H9 (cell line): Measurements from ENCODE around the gene STPG3. TPM values are rescaled to one million over a fixed set of nuclear protein-coding genes. Genes with fewer than 3 reads are reported as not detected.
A peak's percentile ranks its signal among the peaks of the same experiment; 100 is the strongest.

Experiments
- DNase-seq: peaks from one replicate; pipeline ENCODE4 v3.0.0-alpha.2; 2017
- H2AFZ ChIP-seq: one replicate; pipeline ENCODE4 v1.6.1; 2013; ENCODE audit warnings: mild to moderate bottlenecking, low read length, control low read depth, moderate library complexity
- H2AK5ac ChIP-seq: 2 replicates; pipeline ENCODE4 v1.6.1; 2013; ENCODE audit warnings: low read length, control low read depth, mixed read lengths; ENCODE audit not compliant: insufficient read length
- H2BK120ac ChIP-seq: one replicate; pipeline ENCODE4 v1.6.1; 2013; ENCODE audit warnings: low read depth, mild to moderate bottlenecking, low read length, control low read depth, inconsistent platforms; ENCODE audit not compliant: poor library complexity, severe bottlenecking
- H2BK12ac ChIP-seq: 2 replicates; pipeline ENCODE4 v1.6.1; 2013; ENCODE audit warnings: low read length, control low read depth, mixed read lengths, low read depth; ENCODE audit not compliant: insufficient read length
- H2BK15ac ChIP-seq: 2 replicates; pipeline ENCODE4 v1.6.1; 2013; ENCODE audit warnings: low read depth, low read length, control low read depth
- H2BK20ac ChIP-seq: one replicate; pipeline ENCODE4 v1.6.1; 2013; ENCODE audit warnings: low read depth, mild to moderate bottlenecking, low read length, control low read depth, inconsistent platforms; ENCODE audit not compliant: poor library complexity, severe bottlenecking
- H2BK5ac ChIP-seq: 2 replicates; pipeline ENCODE4 v1.6.1; 2013; ENCODE audit warnings: low read length, control low read depth, mixed read lengths; ENCODE audit not compliant: insufficient read length
- H3K14ac ChIP-seq: 2 replicates; pipeline ENCODE4 v1.6.1; 2013; ENCODE audit warnings: low read length, control low read depth; ENCODE audit not compliant: insufficient read depth
- H3K18ac ChIP-seq: 2 replicates; pipeline ENCODE4 v1.6.1; 2013; ENCODE audit warnings: low read depth, mild to moderate bottlenecking, mixed read lengths, low read length, control low read depth; ENCODE audit not compliant: insufficient read length
- H3K23ac ChIP-seq: 2 replicates; pipeline ENCODE4 v1.6.1; 2013; ENCODE audit warnings: low read length, control low read depth, mixed read lengths, low read depth; ENCODE audit not compliant: insufficient read length
- H3K23me2 ChIP-seq: 2 replicates; pipeline ENCODE4 v1.6.1; 2013; ENCODE audit warnings: low read depth, mild to moderate bottlenecking, mixed read lengths, low read length, control low read depth; ENCODE audit not compliant: insufficient read length, poor library complexity, severe bottlenecking
- H3K27ac ChIP-seq: 2 replicates; pipeline ENCODE4 v1.5.1; 2013; ENCODE audit warnings: low read length, control low read depth, mixed read lengths, low read depth; ENCODE audit not compliant: insufficient read length
- H3K27me3 ChIP-seq: 2 replicates; pipeline ENCODE4 v1.6.1; 2013; ENCODE audit warnings: low read length, control low read depth, inconsistent platforms; ENCODE audit not compliant: insufficient read depth
- H3K4ac ChIP-seq: 2 replicates; pipeline ENCODE4 v1.6.1; 2013; ENCODE audit warnings: low read depth, mild to moderate bottlenecking, control low read depth, inconsistent platforms, low read length, moderate library complexity
- H3K4me1 ChIP-seq: 2 replicates; pipeline ENCODE4 v1.6.1; 2013; ENCODE audit warnings: low read length, control low read depth, inconsistent platforms; ENCODE audit not compliant: insufficient read depth
- H3K4me2 ChIP-seq: 2 replicates; pipeline ENCODE4 v1.6.1; 2013; ENCODE audit warnings: low read length, control low read depth, mixed read lengths; ENCODE audit not compliant: insufficient read length, insufficient read depth
- H3K56ac ChIP-seq: 2 replicates; pipeline ENCODE4 v1.6.1; 2013; ENCODE audit warnings: low read depth, mild to moderate bottlenecking, mixed read lengths, low read length, control low read depth; ENCODE audit not compliant: insufficient read length
- H3K79me1 ChIP-seq: 2 replicates; pipeline ENCODE4 v1.6.1; 2013; ENCODE audit warnings: low read depth, mild to moderate bottlenecking, moderate library complexity, low read length, control low read depth, inconsistent platforms; ENCODE audit not compliant: insufficient read depth, poor library complexity, severe bottlenecking
- H3K79me2 ChIP-seq: 2 replicates; pipeline ENCODE4 v1.6.1; 2013; ENCODE audit warnings: low read length, control low read depth, inconsistent platforms; ENCODE audit not compliant: insufficient read depth
- H3K9ac ChIP-seq: 2 replicates; pipeline ENCODE4 v1.6.1; 2013; ENCODE audit warnings: low read length, control low read depth, mixed read lengths; ENCODE audit not compliant: insufficient read length; ENCODE audit errors: extremely low read depth
- H3K9me3 ChIP-seq: one replicate; pipeline ENCODE4 v1.6.1; 2013; ENCODE audit warnings: low read depth, low read length, inconsistent platforms; ENCODE audit not compliant: control insufficient read depth
- H3T11ph ChIP-seq: one replicate; pipeline ENCODE4 v1.6.1; 2013; ENCODE audit warnings: mild to moderate bottlenecking, low read length, control low read depth, inconsistent platforms
- H4K20me1 ChIP-seq: one replicate; pipeline ENCODE4 v1.6.1; 2013; ENCODE audit not compliant: control insufficient read depth, insufficient read length, insufficient read depth
- H4K5ac ChIP-seq: 2 replicates; pipeline ENCODE4 v1.6.1; 2013; ENCODE audit warnings: low read depth, mild to moderate bottlenecking, mixed read lengths, low read length, control low read depth; ENCODE audit not compliant: insufficient read length
- H4K8ac ChIP-seq: replicated peaks from 2 replicates; pipeline ENCODE4 v1.6.1; 2013; ENCODE audit warnings: low read length, control low read depth, mixed read lengths, low read depth; ENCODE audit not compliant: insufficient read length
- H4K91ac ChIP-seq: 2 replicates; pipeline ENCODE4 v1.6.1; 2013; ENCODE audit warnings: low read depth, mild to moderate bottlenecking, moderate library complexity, mixed read lengths, low read length, control low read depth; ENCODE audit not compliant: insufficient read length
- H3K27ac Mint-ChIP-seq, 3 experiments: 2 replicates in 2 of 3; 3 replicates in 1 of 3; pipeline ENCODE4 v1.8.0; 2020 to 2021; ENCODE audit warnings: mixed read lengths in 3 of 3, mild to moderate bottlenecking in 1 of 3, moderate library complexity in 1 of 3
- H3K27me3 Mint-ChIP-seq: 2 replicates; pipeline ENCODE4 v1.8.0; 2021; ENCODE audit warnings: low read depth, mild to moderate bottlenecking, moderate library complexity, mixed read lengths
- H3K36me3 Mint-ChIP-seq, 3 experiments: 2 replicates in 2 of 3; 3 replicates in 1 of 3; pipeline ENCODE4 v1.8.0; 2020 to 2021; ENCODE audit warnings: low read depth in 3 of 3, mixed read lengths in 3 of 3; ENCODE audit not compliant: insufficient read depth in 1 of 3
- H3K4me1 Mint-ChIP-seq, 2 experiments: 2 replicates each; pipeline ENCODE4 v1.8.0; 2020; ENCODE audit warnings: mixed read lengths in 2 of 2
- H3K4me3 Mint-ChIP-seq, 2 experiments: 2 replicates in 1 of 2; 3 replicates in 1 of 2; pipeline ENCODE4 v1.8.0; 2020 to 2021; ENCODE audit warnings: mild to moderate bottlenecking in 2 of 2, mixed read lengths in 2 of 2, moderate library complexity in 1 of 2
- H3K9me3 Mint-ChIP-seq, 2 experiments: 2 replicates in 1 of 2; 3 replicates in 1 of 2; pipeline ENCODE4 v1.8.0; 2020; ENCODE audit warnings: mild to moderate bottlenecking in 2 of 2, mixed read lengths in 2 of 2, moderate library complexity in 1 of 2
- CTCF ChIP-seq: fragments of 200-600 bp; sonication (generic); conservative IDR thresholded peaks from 3 replicates; pipeline ENCODE4 v1.8.0; 2021; ENCODE audit warnings: antibody characterized with exemption, mild to moderate bottlenecking
- WGBS: extraction: QIAGEN DNeasy Blood & Tissue Kit; methylation state at CpG from one replicate; pipeline ENCODE4 v1.1.7; 2013; ENCODE audit warnings: missing lambda C conversion rate, low lambda C conversion rate, mixed read lengths; ENCODE audit not compliant: insufficient read length; ENCODE audit errors: extremely low coverage; 5-methylcytosine and 5-hydroxymethylcytosine counted together
- total RNA-seq: library from RNA; stranded (reverse); gene quantifications from 2 replicates; pipeline ENCODE4 v1.2.1, GENCODE V29; 2021

The STPG3 gene
- total RNA-seq, 1 experiment from 2014 or later = not detected

- Mint-ChIP-seq H3K9me3 (no peaks in the 10 kb centered on the region), H3K4me3 (peak within 1 kb of the TSS; percentile 66 to 83), H3K4me1 (peaks cover 2 to 5% of the 10 kb centered on the region in 2 experiments), H3K27me3 (no peaks in the 10 kb centered on the region; the same call in 1 of the 2 replicates), H3K36me3 (no peaks in the 10 kb centered on the region), H3K27ac (no peak within 1 kb of the TSS; a peak in 1 of 7 replicates)
- Histone ChIP-seq H3K79me2 (no peaks in the 10 kb centered on the region), H4K5ac (no peak within 1 kb of the TSS), H3K18ac (no peak within 1 kb of the TSS), H3K14ac (no peak within 1 kb of the TSS), H4K20me1 (no peaks in the 10 kb centered on the region), H3K4me1 (no peaks in the 10 kb centered on the region), H3K4ac (no peak within 1 kb of the TSS), H3T11ph (no peak within 1 kb of the TSS), H4K91ac (no peak within 1 kb of the TSS), H3K9me3 (no peaks in the 10 kb centered on the region), H2BK120ac (no peak within 1 kb of the TSS), H2BK5ac (no peak within 1 kb of the TSS), H3K23me2 (peaks cover 18% of the 10 kb centered on the region), H2AK5ac (no peak within 1 kb of the TSS), H3K23ac (no peak within 1 kb of the TSS), H3K56ac (no peak within 1 kb of the TSS), H3K4me2 (peak within 1 kb of the TSS; percentile 75), H3K27ac (no peak within 1 kb of the TSS), H2BK15ac (no peak within 1 kb of the TSS), H3K9ac (peak within 1 kb of the TSS; percentile 64), H3K27me3 (no peaks in the 10 kb centered on the region), H2BK12ac (no peak within 1 kb of the TSS), H3K79me1 (no peaks in the 10 kb centered on the region), H2BK20ac (no peak within 1 kb of the TSS), H2AFZ (no peak within 1 kb of the TSS), H4K8ac (no peak within 1 kb of the TSS)
- DNase-seq = no peak
- no peak for TF ChIP-seq CTCF
- no CpG with 5 or more reads among the region's 23 CpGs for WGBS
These were observed 26.0 kb upstream of the STPG3 start, which contains the start of gene CYSRT1 for GRCh38 chr9:137224830-137225694. Gene CYSRT1, plus strand, starts transcription at chr9:137225174. Its CDS starts 448 bp downstream, at chr9:137225622.
